Left lung (tissue), 10 donors: ENCODE data around the gene HOXD13. TPM values are rescaled to one million over a fixed set of nuclear protein-coding genes. Genes with fewer than 3 reads are reported as not detected.

Experiments
- ATAC-seq: fragments of 200-7000 bp; cut with Tn5 transposase; one replicate; pipeline ENCODE4 v1.9.1; 2020; ENCODE audit warnings: moderate library complexity
- DNase-seq, 4 donors: peaks; one replicate each; pipeline ENCODE4 v3.0.0-alpha.2; 2013 to 2020
- H3K27ac ChIP-seq, 2 donors: fragments of 200-600 bp; sonication (generic) in 1 of 2; one replicate each; pipeline versions ENCODE4 v1.5.0 to v1.8.0; 2020 to 2021
- H3K27me3 ChIP-seq, 2 donors: fragments of 200-600 bp; sonication (generic) in 1 of 2; one replicate each; pipeline versions ENCODE4 v1.5.0 to v1.8.0; 2020 to 2021
- H3K36me3 ChIP-seq, 2 donors: fragments of 200-600 bp; sonication (generic) in 1 of 2; one replicate each; pipeline versions ENCODE4 v1.5.0 to v1.8.0; 2020 to 2021
- H3K4me1 ChIP-seq, 2 donors: fragments of 200-600 bp; one replicate each; pipeline ENCODE4 v1.8.0; 2021
- H3K4me3 ChIP-seq, 2 donors: fragments of 200-600 bp; sonication (generic) in 1 of 2; one replicate each; pipeline versions ENCODE4 v1.5.0 to v1.8.0; 2020 to 2021; ENCODE audit warnings: mild to moderate bottlenecking in 1 of 2
- H3K9me3 ChIP-seq, 2 donors: fragments of 200-600 bp; sonication (generic) in 1 of 2; one replicate each; pipeline versions ENCODE4 v1.5.0 to v1.8.0; 2020 to 2021
- CTCF ChIP-seq, 2 donors: fragments of 200-600 bp; sonication (generic) in 1 of 2; IDR thresholded peaks; one replicate each; pipeline versions ENCODE4 v1.5.0 to v1.8.0; 2021; ENCODE audit warnings: antibody characterized with exemption in 2 of 2
- intact Hi-C, 2 donors: fragments of 100-400 bp; cut with DNase I; formaldehyde crosslinking; loops; one replicate each; pipeline versions ENCODE4 v1.11.2 to v1.14.2; 2022
- polyA plus RNA-seq, 6 donors: library from polyadenylated mRNA; unstranded; fragments of 120-200 nt; gene quantifications; one replicate each; pipeline ENCODE4 v1.2.1, GENCODE V29; 2013; ENCODE audit not compliant: insufficient read length in 6 of 6
- total RNA-seq, 2 donors: library from RNA; stranded (reverse); fragmentation: NEBNext Ultra II Directional; extraction: Animal tissue kit (Norgen Biotek cat#: 25700); gene quantifications; one replicate each; pipeline ENCODE4 v1.2.1, GENCODE V29; 2021
- donor health status: DM: no; HTN: yes; CAD: no.
- donor health status: DM: no; HTN: no; CAD: no.

Gene HOXD13
- total and polyA plus RNA-seq, 8 donors, result not detected

- Histone ChIP-seq H3K4me1 (peaks cover 8 to 17% of the 10 kb centered on the region in 2 donors), H3K36me3 (no peaks in the 10 kb centered on the region), H3K9me3 (no peaks in the 10 kb centered on the region), H3K27me3 (peaks cover 83 to 100% of the 10 kb centered on the region in 2 donors), H3K4me3 (peak overlapping the region in 1 of 2 donors; percentile 13), H3K27ac (no peak overlapping the region)
- DNase-seq, result no peak
- peak; percentile 33 for ATAC-seq
- intact Hi-C loops, result no loop called here
- TF ChIP-seq CTCF (IDR thresholded peaks at IDR 0.05), result no peak
Measured at GRCh38 chr2:176067589-176068418, 24.7 kb upstream of the HOXD13 start.

- Histone ChIP-seq H3K9me3 (no peaks in the 10 kb centered on the region), H3K27ac (no peak overlapping the region), H3K27me3 (peaks cover 89 to 100% of the 10 kb centered on the region in 2 donors), H3K4me3 (no peak overlapping the region), H3K4me1 (peaks cover 8 to 17% of the 10 kb centered on the region in 2 donors), H3K36me3 (no peaks in the 10 kb centered on the region)
- intact Hi-C loops, result no loop called here
- DNase-seq (no peak), ATAC-seq (no peak)
- TF ChIP-seq CTCF (IDR thresholded peaks at IDR 0.05), result no peak
Measured at GRCh38 chr2:176068419-176068832, 24.1 kb upstream of the HOXD13 start.

- no peak for TF ChIP-seq CTCF (IDR thresholded peaks at IDR 0.05)
- DNase-seq, result no peak
- intact Hi-C loops, result no loop called here
Measured at GRCh38 chr2:176071330-176072291, 20.9 kb upstream of the HOXD13 start.

GRCh38 chr2:176072292-176072669 lies 20.2 kb upstream of the HOXD13 start:
- Histone ChIP-seq H3K27me3 (peaks cover 95 to 100% of the 10 kb centered on the region in 2 donors), H3K9me3 (no peaks in the 10 kb centered on the region), H3K4me3 (no peak overlapping the region), H3K27ac (no peak overlapping the region), H3K4me1 (peaks cover 5 to 11% of the 10 kb centered on the region in 2 donors), H3K36me3 (no peaks in the 10 kb centered on the region)
- DNase-seq (no peak), ATAC-seq (no peak)
- intact Hi-C loops, result no loop called here
- no peak for TF ChIP-seq CTCF (IDR thresholded peaks at IDR 0.05)

More at GRCh38 chr2:176071330-176072291, 20.9 kb upstream of the HOXD13 start:
- no peaks in the 10 kb centered on the region for H3K36me3 ChIP-seq
- peaks cover 95 to 100% of the 10 kb centered on the region in 2 donors for H3K27me3 ChIP-seq
- no peak for ATAC-seq
- no peaks in the 10 kb centered on the region for H3K9me3 ChIP-seq
- H3K4me1 ChIP-seq, result peaks cover 8 to 17% of the 10 kb centered on the region in 2 donors
- no peak overlapping the region for H3K27ac ChIP-seq
- H3K4me3 ChIP-seq, result no peak overlapping the region
